DMS153 (cell line): Measurements from ENCODE around the gene RPL36.
"Not testable (repeated sequence)": the region's sequence is repeated elsewhere in the genome, so short reads cannot be mapped to it uniquely, and the experiment has no call there.

ENCODE experiments used
- DNase-seq: peaks from one replicate; lab custom pipeline; 2025; lab: John Stamatoyannopoulos, UW

RPL36 gene

GRCh38 chr19:5690955-5691821 lies 1.1 kb downstream of the RPL36 start:
- no peak for DNase-seq

DNA sequence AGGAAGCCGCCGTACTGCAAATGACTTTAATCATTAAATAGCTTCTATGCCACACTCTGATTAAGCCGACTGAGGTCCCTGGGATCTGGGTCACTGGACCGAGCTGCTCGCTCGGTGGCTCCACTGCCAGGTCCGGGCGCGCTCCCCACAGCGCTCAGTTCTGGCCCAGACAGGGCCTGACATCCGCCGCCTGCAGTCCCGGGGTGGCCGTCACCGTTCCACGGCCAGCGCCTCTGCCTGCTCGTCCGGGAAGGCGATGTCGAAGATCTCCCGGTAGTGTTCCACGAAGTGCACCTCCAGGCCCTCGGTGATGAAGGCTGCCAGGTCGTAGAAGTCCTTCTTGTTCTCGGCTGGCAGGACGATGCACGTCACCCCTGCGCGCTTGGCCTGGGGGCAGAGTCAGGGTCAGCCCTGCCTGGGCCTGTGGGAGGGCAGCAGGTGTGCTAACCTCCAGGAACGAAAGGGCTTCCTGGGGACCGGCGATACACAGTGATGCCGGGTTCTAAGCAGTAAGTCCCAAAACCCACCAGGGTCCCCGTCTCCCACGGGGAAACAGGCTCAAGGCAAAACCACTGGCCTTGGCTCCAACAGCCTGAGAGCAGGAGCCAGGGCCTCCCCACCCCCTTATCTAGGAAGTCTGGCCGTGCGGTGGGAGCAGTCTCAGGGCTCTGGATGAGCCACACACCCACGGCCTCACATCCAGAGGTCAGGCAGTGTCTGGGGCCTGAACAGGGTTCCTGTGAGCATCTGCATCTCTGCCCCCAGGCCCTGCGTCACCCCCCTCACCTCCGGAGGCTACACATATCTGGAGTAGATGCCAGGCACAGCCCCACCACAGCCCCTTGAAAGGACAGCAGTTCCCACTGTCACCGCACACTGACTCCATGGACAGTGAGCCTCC lies 2.0 kb downstream of the RPL36 start:
- no peak for DNase-seq

- no peak for DNase-seq
Measured at GRCh38 chr19:5692723-5693194, 2.7 kb downstream of the RPL36 start.

- no peak for DNase-seq
Measured at GRCh38 chr19:5693195-5694166, 3.4 kb downstream of the RPL36 start.

GRCh38 chr19:5694167-5694955 lies 4.3 kb downstream of the RPL36 start:
- DNase-seq: no peak

DNA sequence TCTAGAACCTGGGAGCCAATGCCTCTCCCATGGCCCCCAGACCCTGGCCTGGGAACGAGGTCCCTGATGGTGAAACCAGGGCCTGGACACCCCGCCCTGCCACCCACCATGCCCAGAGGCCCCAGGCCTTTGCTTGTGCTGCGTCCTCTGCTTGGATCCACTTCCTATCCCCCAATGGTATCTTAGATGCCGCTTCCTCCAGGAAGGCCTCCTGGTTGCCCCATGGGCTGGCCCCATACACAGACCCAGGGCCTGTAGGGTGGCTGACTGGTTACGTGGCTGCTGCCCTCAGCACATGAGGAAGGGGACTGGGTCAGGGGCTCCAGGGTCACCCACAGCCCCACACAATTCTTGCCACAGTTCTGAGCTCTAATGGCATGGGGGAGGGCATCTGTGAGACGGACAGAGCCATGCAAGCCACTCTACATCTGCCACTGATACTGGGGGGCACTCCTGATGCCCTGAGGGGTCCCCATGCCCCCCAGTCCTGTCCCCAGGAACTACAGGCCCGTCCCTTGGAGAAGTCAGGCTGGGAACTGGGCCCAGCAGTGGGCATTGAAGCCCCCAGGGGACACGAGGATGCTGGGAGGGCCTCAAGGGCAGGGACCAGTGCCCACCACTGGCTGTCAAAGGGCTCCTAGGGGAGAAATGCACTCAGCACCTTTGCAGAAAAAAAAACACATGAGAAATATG lies 5.0 kb downstream of the RPL36 start:
- no peak for DNase-seq

DNA sequence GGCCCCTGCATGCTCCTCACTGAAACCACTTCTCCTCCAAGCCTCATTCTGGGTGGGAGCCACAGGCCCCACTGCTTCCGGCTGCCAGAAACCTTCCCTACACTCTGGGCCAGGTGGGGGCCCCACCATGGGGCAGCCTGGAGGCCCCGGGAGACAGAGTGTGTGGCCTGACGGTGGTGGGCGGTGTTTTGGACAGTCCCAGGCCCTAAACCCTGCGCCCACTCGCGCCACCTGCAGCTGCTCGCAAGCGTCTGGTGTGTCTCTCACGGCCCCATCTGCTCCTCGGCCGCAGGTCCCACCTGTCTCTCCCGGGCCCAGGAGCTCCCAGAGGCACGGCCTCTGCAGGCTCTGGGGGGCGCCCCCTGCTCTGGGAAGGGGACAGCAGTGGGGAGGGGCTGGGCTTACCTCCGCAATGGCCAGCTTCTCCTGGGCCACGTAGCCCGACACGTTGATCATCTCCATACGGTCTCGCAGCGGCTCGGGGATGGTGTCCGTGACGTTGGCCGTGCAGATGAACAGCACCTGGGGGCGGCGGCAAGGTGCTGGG lies 5.6 kb downstream of the RPL36 start:
- no peak for DNase-seq

DNA sequence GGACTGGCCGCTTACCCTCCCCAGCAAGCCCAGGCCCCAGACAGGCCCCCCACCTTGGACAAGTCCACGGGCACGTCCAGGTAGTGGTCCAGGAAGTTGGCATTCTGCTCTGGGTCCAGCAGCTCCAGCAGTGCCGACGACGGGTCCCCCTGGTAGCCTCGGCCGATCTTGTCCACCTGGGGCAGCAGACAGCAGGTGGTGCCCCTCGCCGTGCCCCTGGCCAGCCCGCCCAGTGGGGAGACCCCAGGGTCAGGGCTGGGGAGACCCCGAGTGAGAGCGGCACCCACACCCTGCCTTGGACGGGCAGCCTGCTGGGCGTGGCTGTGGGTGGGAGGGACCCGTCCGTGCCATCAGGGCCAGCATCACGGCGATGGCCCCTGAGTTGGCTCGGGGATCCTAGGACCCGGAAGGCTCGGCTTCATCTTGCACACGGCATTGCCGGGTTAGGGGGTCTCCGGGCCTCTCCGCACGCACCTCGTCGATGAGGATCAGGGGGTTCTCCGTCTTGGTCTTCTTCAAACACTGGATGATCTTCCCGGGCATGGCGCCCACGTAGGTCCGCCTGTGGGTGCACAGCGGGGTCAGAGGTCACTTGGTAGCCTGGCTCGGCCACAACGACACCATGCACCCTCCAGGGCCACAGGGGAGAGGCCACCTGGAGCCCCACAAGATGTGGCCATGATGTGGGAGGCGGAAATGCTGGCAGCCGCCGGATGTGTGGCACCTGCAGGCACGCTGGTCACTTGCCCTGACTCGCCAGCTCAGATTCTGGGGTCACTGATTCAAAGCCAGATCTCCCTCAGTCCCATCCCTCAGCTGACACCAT lies 6.3 kb downstream of the RPL36 start:
- no peak for DNase-seq

DNA sequence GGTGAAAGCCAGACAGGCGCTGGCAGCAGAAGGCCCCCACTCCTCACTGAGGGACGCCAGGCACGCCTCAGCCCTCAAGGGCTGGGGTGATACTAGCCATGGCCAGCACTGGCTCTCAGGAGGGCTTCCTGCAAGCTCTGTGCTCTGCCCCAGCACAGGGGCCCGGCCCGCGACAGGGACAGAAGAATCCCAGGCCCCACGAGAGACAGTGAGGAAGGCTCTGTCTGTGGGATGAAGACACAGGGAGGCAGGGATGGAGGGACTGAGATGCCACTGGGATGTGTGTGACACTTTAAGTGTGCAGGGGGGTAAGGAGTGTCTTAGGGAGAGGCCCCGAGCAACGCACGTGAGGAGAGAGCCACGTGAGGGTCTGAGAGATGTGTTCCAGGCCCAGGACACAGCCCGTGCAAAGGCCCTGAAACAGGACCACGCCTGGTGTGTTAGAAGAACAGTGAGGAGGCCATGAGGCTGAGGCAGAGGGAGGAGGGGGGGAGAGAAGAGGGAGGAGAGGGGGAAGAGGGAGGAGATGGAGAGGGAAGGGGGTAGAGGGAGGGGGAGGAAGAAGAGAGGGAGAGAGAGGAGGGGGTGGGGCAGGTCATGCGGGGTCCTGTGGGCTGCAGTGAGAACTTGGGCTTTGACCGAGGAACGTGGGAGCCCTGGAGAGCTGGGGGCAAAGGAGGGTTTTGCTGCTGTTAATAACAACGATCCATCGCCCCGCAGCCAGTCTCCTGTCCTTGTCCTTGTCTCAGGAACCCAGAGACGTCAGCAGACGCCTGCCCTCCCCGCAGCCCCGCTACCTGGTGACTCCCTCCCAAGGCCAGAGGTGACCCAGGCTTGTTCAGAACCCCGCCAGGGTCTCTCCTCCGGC lies 7.2 kb downstream of the RPL36 start:
- no peak for DNase-seq

GRCh38 chr19:5697890-5698634 lies 8.0 kb downstream of the RPL36 start:
- DNase-seq: no peak

- DNase-seq: no peak
Measured at GRCh38 chr19:5698635-5699422, 8.7 kb downstream of the RPL36 start.

GRCh38 chr19:5700455-5701092 lies 10.5 kb downstream of the RPL36 start:
- no peak for DNase-seq

DNA sequence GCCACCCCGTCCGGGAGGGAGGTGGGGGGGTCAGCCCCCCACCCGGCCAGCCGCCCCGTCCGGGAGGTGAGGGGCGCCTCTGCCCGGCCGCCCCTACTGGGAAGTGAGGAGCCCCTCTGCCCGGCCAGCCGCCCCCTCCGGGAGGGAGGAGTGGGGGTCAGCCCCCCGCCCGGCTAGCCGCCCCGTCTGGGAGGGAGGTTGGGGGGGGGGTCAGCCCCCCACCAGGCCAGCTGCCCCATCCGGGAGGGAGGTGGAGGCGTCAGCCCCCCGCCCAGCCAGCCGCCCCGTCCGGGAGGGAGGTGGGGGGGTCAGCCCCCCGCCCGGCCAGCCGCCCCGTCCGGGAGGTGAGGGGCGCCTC lies 11.9 kb downstream of the RPL36 start:
- not testable (repeated sequence) for DNase-seq

DNA sequence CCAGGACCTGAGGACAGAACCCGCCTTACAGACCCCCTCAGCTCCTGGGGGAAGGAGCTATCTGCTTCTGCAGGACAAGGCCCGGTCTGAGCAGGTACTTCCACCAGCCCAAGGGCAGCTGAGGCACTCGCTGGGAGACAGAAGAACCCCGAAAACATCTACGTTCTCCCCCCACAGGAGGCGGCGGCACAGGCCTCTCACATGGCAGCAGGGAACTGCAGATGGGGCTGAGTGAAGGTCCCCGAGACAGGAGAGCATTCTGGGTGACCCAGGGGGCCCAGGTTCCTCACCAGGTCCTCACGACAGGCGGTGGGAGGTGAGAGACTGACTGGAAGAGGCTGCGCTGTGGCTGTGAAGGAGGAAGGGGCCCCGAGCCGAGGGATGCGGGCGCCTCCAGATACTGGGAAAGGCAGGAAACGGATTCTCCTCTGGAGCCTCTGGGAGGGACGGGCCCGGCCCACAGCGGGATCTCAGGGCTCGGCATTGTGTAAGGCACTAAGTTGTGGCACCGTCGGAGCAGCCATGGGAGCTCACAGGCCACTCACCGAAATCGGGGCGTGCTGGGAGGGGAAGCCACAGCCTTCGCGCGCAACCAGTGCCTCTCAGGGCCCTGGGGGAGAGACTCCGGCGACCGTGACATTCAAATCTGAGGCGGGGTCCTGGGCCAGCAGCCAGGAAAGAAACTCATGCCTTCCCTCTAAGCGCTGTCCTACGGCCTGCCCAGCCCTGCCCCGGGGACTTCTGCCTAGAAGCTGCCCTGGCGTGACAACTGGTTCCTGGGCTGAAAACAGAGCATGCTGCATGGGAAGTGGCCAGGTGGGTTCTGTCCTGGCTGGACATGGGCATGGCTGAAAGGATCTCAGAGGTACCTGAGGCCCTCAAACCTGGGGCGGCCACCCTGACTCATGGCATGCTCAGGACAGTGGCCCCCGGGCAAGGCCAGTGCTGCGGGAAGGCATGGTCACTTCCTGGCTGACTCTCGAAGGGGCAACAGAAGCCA lies 14.0 kb downstream of the RPL36 start:
- DNase-seq: no peak

- DNase-seq: no peak
Measured at GRCh38 chr19:5705552-5705951, 15.5 kb downstream of the RPL36 start.
